Keratinocyte (primary cell): ENCODE measurements around the gene SIRPG. TPM values are rescaled to one million over a fixed set of nuclear protein-coding genes. Genes with fewer than 3 reads are reported as not detected.

Source experiments
- DNase-seq: peaks from one replicate; pipeline ENCODE4 v3.0.0-alpha.2; 2011; ENCODE audit warnings: low read depth, missing footprints, low spot score
- FAIRE-seq: peaks from 2 replicates; lab custom pipeline; 2011; peaks lifted over from hg19 to GRCh38; lab: Jason Lieb, UNC
- H2AFZ ChIP-seq: 2 replicates; pipeline ENCODE4 v1.6.0; 2012; ENCODE audit warnings: low read length, control low read depth, inconsistent platforms; ENCODE audit not compliant: control insufficient read depth
- H3K27ac ChIP-seq: 2 replicates; pipeline ENCODE4 v1.5.1; 2011; ENCODE audit warnings: low read length; ENCODE audit not compliant: control insufficient read depth, insufficient read depth
- H3K27me3 ChIP-seq: 3 replicates; pipeline ENCODE4 v1.6.0; 2011; ENCODE audit warnings: low read length; ENCODE audit not compliant: control insufficient read depth, insufficient read depth; ENCODE audit errors: extremely low read depth
- H3K36me3 ChIP-seq, 2 experiments: 2 replicates in 1 of 2; 3 replicates in 1 of 2; pipeline ENCODE4 v1.5.1; 2011; ENCODE audit warnings: low read length in 2 of 2, mild to moderate bottlenecking in 1 of 2; ENCODE audit not compliant: control insufficient read depth in 2 of 2, insufficient read depth in 2 of 2; ENCODE audit errors: extremely low read depth in 1 of 2
- H3K4me1 ChIP-seq: 3 replicates; pipeline ENCODE4 v1.5.1; 2011; ENCODE audit warnings: low read length; ENCODE audit not compliant: control insufficient read depth, insufficient read depth; ENCODE audit errors: extremely low read depth
- H3K4me2 ChIP-seq: 3 replicates; pipeline ENCODE4 v1.6.0; 2011; ENCODE audit warnings: low read depth, low read length; ENCODE audit not compliant: control insufficient read depth, insufficient read depth; ENCODE audit errors: extremely low read depth
- H3K4me3 ChIP-seq, 3 experiments: fragments of 200-600 bp in 1 of 3; sonication (generic) in 1 of 3; 2 replicates in 2 of 3; 3 replicates in 1 of 3; pipeline ENCODE4 v1.5.1; 2011 to 2016; ENCODE audit warnings: low read length in 3 of 3, mild to moderate bottlenecking in 3 of 3, control low read depth in 2 of 3, inconsistent platforms in 1 of 3, low read depth in 1 of 3, mixed read lengths in 1 of 3, mixed run types in 1 of 3, moderate library complexity in 1 of 3; ENCODE audit not compliant: control insufficient read depth in 2 of 3, insufficient read depth in 2 of 3; ENCODE audit errors: extremely low read depth in 1 of 3
- H3K79me2 ChIP-seq: 2 replicates; pipeline ENCODE4 v1.6.0; 2012; ENCODE audit warnings: low read length; ENCODE audit not compliant: control insufficient read depth, insufficient read depth
- H3K9ac ChIP-seq: 3 replicates; pipeline ENCODE4 v1.6.0; 2011; ENCODE audit warnings: low read length; ENCODE audit not compliant: control insufficient read depth, insufficient read depth; ENCODE audit errors: extremely low read depth
- H3K9me1 ChIP-seq: 3 replicates; pipeline ENCODE4 v1.6.0; 2011; ENCODE audit warnings: low read length; ENCODE audit not compliant: control insufficient read depth, insufficient read depth; ENCODE audit errors: extremely low read depth
- H3K9me3 ChIP-seq: 2 replicates; pipeline ENCODE4 v1.5.1; 2012; ENCODE audit warnings: low read depth, low read length; ENCODE audit not compliant: control insufficient read depth
- H4K20me1 ChIP-seq: 3 replicates; pipeline ENCODE4 v1.6.0; 2011; ENCODE audit warnings: low read length; ENCODE audit not compliant: control insufficient read depth, insufficient read depth; ENCODE audit errors: extremely low read depth
- CTCF ChIP-seq, 3 experiments: IDR thresholded peaks in 1 of 3; conservative IDR thresholded peaks in 1 of 3; optimal IDR thresholded peaks in 1 of 3; 2 replicates in 2 of 3; 3 replicates in 1 of 3; pipeline versions ENCODE3 to v1.5.1; 2011; ENCODE audit warnings: low read length in 3 of 3, mild to moderate bottlenecking in 3 of 3, moderate library complexity in 2 of 3, control low read depth in 1 of 3, inconsistent platforms in 1 of 3; ENCODE audit not compliant: insufficient read depth in 2 of 3; ENCODE audit errors: extremely low read depth in 1 of 3
- EZH2 ChIP-seq: IDR thresholded peaks from one replicate; pipeline ENCODE4 v1.6.1; 2012; ENCODE audit warnings: inconsistent platforms, mild to moderate bottlenecking, low read length, moderate library complexity
- dilution Hi-C: fragments of 300-500 bp; cut with MboI; formaldehyde crosslinking; loops from one replicate; pipeline ENCODE4 v1.7.0; 2020; ENCODE audit warnings: low sequenced_read_pairs; ENCODE audit not compliant: extremely low pct_ligation_motif_present
- polyA plus RNA-seq, 5 experiments: library from polyadenylated mRNA; depleted of rRNA in 3 of 5; stranded (reverse) in 3 of 5; stranded (forward) in 1 of 5; unstranded in 1 of 5; fragments of >200 nt; gene quantifications; 1 replicate in 1 of 5; 2 replicates in 3 of 5; 3 replicates in 1 of 5; pipeline versions ENCODE4 v1.2.1 to v1.2.3, GENCODE V29; 2011 to 2012; ENCODE audit warnings: missing spikeins in 2 of 5, low read depth in 1 of 5, low replicate concordance in 1 of 5

Gene SIRPG
- polyA plus RNA-seq, 1 donor (not counting 4 experiments of a cell fraction or from before 2014, with no cell fraction given) = not detected

- H3K27ac ChIP-seq = no peak overlapping the region
- FAIRE-seq = no peak
Measured at GRCh38 chr20:1661542-1662299, 4.1 kb upstream of the SIRPG start.

GRCh38 chr20:1660246-1660645 lies 2.7 kb upstream of the SIRPG start:
- TF ChIP-seq EZH2 (no peak), CTCF (optimal IDR thresholded peaks at IDR 0.05 in 1 of 3, IDR thresholded peaks at IDR 0.05 in 1 of 3, conservative IDR thresholded peaks at IDR 0.05 in 1 of 3; ENCODE audit: extremely low read depth in 1 of 3, insufficient read depth in 2 of 3, low read length in 3 of 3) (no peak)
- no peaks in the 10 kb centered on the region for H3K9me3 ChIP-seq
- no peaks in the 10 kb centered on the region for H3K9me1 ChIP-seq
- H3K27me3 ChIP-seq = no peaks in the 10 kb centered on the region
- no peak for FAIRE-seq
- no peak overlapping the region for H3K9ac ChIP-seq
- H3K79me2 ChIP-seq = no peaks in the 10 kb centered on the region
- DNase-seq = no peak
- dilution Hi-C loops = no loop called here
- H3K36me3 ChIP-seq = no peaks in the 10 kb centered on the region
- H4K20me1 ChIP-seq = no peaks in the 10 kb centered on the region
- H3K4me3 ChIP-seq = no peak overlapping the region
- H3K4me2 ChIP-seq = no peak overlapping the region
- H3K4me1 ChIP-seq = peaks cover 7% of the 10 kb centered on the region
- H3K27ac ChIP-seq = no peak overlapping the region
- no peak overlapping the region for H2AFZ ChIP-seq

More at GRCh38 chr20:1661542-1662299, 4.1 kb upstream of the SIRPG start:
- Histone ChIP-seq H3K79me2 (no peaks in the 10 kb centered on the region), H3K36me3 (no peaks in the 10 kb centered on the region), H3K27me3 (no peaks in the 10 kb centered on the region), H3K4me3 (no peak overlapping the region), H3K9me3 (no peaks in the 10 kb centered on the region), H4K20me1 (no peaks in the 10 kb centered on the region), H3K4me2 (no peak overlapping the region), H3K9ac (no peak overlapping the region), H2AFZ (no peak overlapping the region), H3K4me1 (peaks cover 7% of the 10 kb centered on the region), H3K9me1 (no peaks in the 10 kb centered on the region)
- dilution Hi-C loops = no loop called here
- TF ChIP-seq CTCF (optimal IDR thresholded peaks at IDR 0.05 in 1 of 3, IDR thresholded peaks at IDR 0.05 in 1 of 3, conservative IDR thresholded peaks at IDR 0.05 in 1 of 3; ENCODE audit: extremely low read depth in 1 of 3, insufficient read depth in 2 of 3, low read length in 3 of 3) = no peak
- no peak for TF ChIP-seq EZH2
- no peak for DNase-seq
